HG03108 (cell line): ENCODE measurements around the gene DACH1.

Experiments used
- ATAC-seq: cut with Tn5 transposase; IDR thresholded peaks from one replicate; pipeline ENCODE4 v1.9.1; 2021; ENCODE audit warnings: moderate library complexity; ENCODE audit not compliant: unreplicated experiment

The DACH1 gene

GRCh38 chr13:71714802-71715375 is 152.1 kb downstream of the DACH1 start:
- ATAC-seq: no peak

GRCh38 chr13:71712988-71713653 is 153.9 kb downstream of the DACH1 start:
- ATAC-seq: no peak

- no peak for ATAC-seq
These were observed 162.3 kb downstream of the DACH1 start for GRCh38 chr13:71704656-71705055.

GRCh38 chr13:71703138-71703537 is 163.9 kb downstream of the DACH1 start:
- ATAC-seq: no peak

- no peak for ATAC-seq
These were observed 164.8 kb downstream of the DACH1 start for GRCh38 chr13:71702253-71702652.

- ATAC-seq: no peak
These were observed 165.3 kb downstream of the DACH1 start for GRCh38 chr13:71701741-71702140.

GRCh38 chr13:71699342-71699741 is 167.7 kb downstream of the DACH1 start:
- no peak for ATAC-seq

- ATAC-seq: no peak
These were observed 171.3 kb downstream of the DACH1 start for GRCh38 chr13:71695662-71696061.

- ATAC-seq: no peak
These were observed 181.9 kb downstream of the DACH1 start for GRCh38 chr13:71685072-71685471.

GRCh38 chr13:71681901-71682613 is 184.9 kb downstream of the DACH1 start:
- ATAC-seq: no peak

- no peak for ATAC-seq
These were observed 189.9 kb downstream of the DACH1 start for GRCh38 chr13:71677124-71677523.

GRCh38 chr13:71672512-71672911 is 194.5 kb downstream of the DACH1 start:
- no peak for ATAC-seq

GRCh38 chr13:71663431-71663830 is 203.6 kb downstream of the DACH1 start:
- no peak for ATAC-seq

- ATAC-seq: no peak
These were observed 205.1 kb downstream of the DACH1 start for GRCh38 chr13:71661921-71662320.

- no peak for ATAC-seq
These were observed 207.6 kb downstream of the DACH1 start for GRCh38 chr13:71659404-71659803.

- ATAC-seq: no peak
These were observed 221.5 kb downstream of the DACH1 start for GRCh38 chr13:71645467-71645866.

GRCh38 chr13:71644579-71644978 is 222.4 kb downstream of the DACH1 start:
- ATAC-seq: no peak

GRCh38 chr13:71643448-71643860 is 223.6 kb downstream of the DACH1 start:
- no peak for ATAC-seq

- no peak for ATAC-seq
These were observed 228.3 kb downstream of the DACH1 start for GRCh38 chr13:71638751-71639150.

GRCh38 chr13:71634602-71635443 is 232.2 kb downstream of the DACH1 start:
- no peak for ATAC-seq

GRCh38 chr13:71634182-71634581 is 232.8 kb downstream of the DACH1 start:
- no peak for ATAC-seq
